Measurements from ENCODE around the gene IFRD2. TPM values are rescaled to one million over a fixed set of nuclear protein-coding genes. Genes with fewer than 3 reads are reported as not detected.

IFRD2 gene
- total and polyA plus RNA-seq, 9 of the 15 experiments (the other 6 are each of a cell fraction or from before 2014, with no cell fraction given) = 30.5 to 115 (median 52.8) TPM

DNA sequence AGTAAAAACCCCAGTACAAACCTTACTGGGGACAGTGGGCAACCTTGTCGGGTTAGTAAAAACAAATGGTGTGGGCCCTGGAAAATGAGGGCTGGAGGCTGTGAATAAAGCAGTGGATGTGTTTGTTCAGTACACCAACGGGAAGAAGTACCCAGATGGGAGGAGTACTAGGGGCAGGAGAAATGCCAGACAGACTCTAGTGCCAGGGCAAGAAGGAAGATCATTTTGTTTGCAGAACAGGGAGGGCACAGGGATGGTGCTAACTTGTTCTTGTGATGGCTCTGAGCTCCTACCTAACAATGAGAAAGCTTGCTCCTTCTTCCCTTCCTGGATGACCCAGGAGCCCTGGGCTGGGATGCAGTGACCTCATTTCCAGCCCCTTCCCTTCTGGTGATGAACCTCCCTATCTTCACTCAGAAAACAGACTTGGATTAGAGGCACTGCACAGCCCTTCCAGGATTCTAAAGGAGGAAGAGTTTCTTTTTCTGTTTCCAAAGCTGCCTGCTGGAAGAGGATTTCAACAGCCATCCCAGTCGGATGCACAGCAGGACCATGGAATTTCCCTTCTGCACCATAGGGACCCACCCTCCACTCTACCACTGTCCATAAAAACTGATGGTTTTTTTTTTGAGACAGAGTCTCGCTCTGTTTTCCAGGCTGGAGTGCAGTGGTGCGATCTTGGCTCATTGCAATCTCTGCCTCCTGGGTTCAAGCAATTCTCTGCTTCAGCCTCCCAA is 42.3 kb upstream of the IFRD2 start:
- peak overlapping the region; percentile 49; the same call in 1 of the 3 replicates for H3K27ac ChIP-seq (ENCODE audit: extremely low read depth, low read depth, low read length)
- H3K9me1 ChIP-seq (ENCODE audit: control insufficient read depth, insufficient read depth, low read length) = peaks cover 4% of the 10 kb centered on the region
- H4K20me1 ChIP-seq (replicated peaks; ENCODE audit: control insufficient read depth, insufficient read depth, low read length) = peaks cover 18% of the 10 kb centered on the region
- H3K4me3 ChIP-seq = no peak overlapping the region
- peak overlapping the region; percentile 1; the same call in 1 of the 2 replicates for H3K4me2 ChIP-seq (ENCODE audit: insufficient read depth, low read length)
- in situ Hi-C loops (cut with MboI) (no loop called here), intact Hi-C loops (cut with micrococcal nuclease) (no loop called here)
- peak overlapping the region in 1 of 2 experiments; percentile 24; a peak in 2 of 4 replicates for H3K9ac ChIP-seq (ENCODE audit: insufficient read depth in 1 of 2, low read depth in 2 of 2, low read length in 2 of 2)
- no peak overlapping the region for H2AFZ ChIP-seq (ENCODE audit: low read depth, low read length)
- H3K79me2 ChIP-seq (ENCODE audit: control insufficient read depth, insufficient read depth, low read length) = peaks cover 71% of the 10 kb centered on the region
- ChIA-PET POLR2A (interaction anchor here (0.6 to 1.7 kb wide), 5 partner anchors 15 to 99 kb away, joined by 3 to 4 read pairs (median 3); no protein-coding TSS in a partner anchor), CTCF (ENCODE audit: low intra/inter-chr PET ratio) (no interaction called here)
- ATAC-seq (no peak), DNase-seq (ENCODE audit: extremely low read depth in 1 of 4, low spot score in 3 of 4) (no peak), FAIRE-seq (no peak)
- peaks cover 67% of the 10 kb centered on the region; the same call in 2 of the 3 replicates for H3K36me3 ChIP-seq (ENCODE audit: control insufficient read depth, insufficient read depth, low read length)
- TF ChIP-seq, protein P1, sequence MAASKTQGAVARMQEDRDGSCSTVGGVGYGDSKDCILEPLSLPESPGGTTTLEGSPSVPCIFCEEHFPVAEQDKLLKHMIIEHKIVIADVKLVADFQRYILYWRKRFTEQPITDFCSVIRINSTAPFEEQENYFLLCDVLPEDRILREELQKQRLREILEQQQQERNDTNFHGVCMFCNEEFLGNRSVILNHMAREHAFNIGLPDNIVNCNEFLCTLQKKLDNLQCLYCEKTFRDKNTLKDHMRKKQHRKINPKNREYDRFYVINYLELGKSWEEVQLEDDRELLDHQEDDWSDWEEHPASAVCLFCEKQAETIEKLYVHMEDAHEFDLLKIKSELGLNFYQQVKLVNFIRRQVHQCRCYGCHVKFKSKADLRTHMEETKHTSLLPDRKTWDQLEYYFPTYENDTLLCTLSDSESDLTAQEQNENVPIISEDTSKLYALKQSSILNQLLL (CRISPR knock-in tag; IDR thresholded peaks at IDR 0.05; ENCODE audit: borderline replicate concordance) = no peak
- TF ChIP-seq ZNF778 (CRISPR knock-in tag; IDR thresholded peaks at IDR 0.05) (no peak), KLF13 (tag; IDR thresholded peaks at IDR 0.05; ENCODE audit: borderline replicate concordance, low read depth) (no peak), KLF10 (CRISPR knock-in tag; IDR thresholded peaks at IDR 0.05) (no peak), SREBF1 (IDR thresholded peaks at IDR 0.05; ENCODE audit: borderline replicate concordance, low read depth, low read length) (no peak), CHD1 (IDR thresholded peaks at IDR 0.05; ENCODE audit: low read length) (no peak)
- TF ChIP-seq, protein P2, sequence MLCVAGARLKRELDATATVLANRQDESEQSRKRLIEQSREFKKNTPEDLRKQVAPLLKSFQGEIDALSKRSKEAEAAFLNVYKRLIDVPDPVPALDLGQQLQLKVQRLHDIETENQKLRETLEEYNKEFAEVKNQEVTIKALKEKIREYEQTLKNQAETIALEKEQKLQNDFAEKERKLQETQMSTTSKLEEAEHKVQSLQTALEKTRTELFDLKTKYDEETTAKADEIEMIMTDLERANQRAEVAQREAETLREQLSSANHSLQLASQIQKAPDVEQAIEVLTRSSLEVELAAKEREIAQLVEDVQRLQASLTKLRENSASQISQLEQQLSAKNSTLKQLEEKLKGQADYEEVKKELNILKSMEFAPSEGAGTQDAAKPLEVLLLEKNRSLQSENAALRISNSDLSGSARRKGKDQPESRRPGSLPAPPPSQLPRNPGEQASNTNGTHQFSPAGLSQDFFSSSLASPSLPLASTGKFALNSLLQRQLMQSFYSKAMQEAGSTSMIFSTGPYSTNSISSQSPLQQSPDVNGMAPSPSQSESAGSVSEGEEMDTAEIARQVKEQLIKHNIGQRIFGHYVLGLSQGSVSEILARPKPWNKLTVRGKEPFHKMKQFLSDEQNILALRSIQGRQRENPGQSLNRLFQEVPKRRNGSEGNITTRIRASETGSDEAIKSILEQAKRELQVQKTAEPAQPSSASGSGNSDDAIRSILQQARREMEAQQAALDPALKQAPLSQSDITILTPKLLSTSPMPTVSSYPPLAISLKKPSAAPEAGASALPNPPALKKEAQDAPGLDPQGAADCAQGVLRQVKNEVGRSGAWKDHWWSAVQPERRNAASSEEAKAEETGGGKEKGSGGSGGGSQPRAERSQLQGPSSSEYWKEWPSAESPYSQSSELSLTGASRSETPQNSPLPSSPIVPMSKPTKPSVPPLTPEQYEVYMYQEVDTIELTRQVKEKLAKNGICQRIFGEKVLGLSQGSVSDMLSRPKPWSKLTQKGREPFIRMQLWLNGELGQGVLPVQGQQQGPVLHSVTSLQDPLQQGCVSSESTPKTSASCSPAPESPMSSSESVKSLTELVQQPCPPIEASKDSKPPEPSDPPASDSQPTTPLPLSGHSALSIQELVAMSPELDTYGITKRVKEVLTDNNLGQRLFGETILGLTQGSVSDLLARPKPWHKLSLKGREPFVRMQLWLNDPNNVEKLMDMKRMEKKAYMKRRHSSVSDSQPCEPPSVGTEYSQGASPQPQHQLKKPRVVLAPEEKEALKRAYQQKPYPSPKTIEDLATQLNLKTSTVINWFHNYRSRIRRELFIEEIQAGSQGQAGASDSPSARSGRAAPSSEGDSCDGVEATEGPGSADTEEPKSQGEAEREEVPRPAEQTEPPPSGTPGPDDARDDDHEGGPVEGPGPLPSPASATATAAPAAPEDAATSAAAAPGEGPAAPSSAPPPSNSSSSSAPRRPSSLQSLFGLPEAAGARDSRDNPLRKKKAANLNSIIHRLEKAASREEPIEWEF (CRISPR knock-in tag; IDR thresholded peaks at IDR 0.05) = no peak
- TF ChIP-seq, protein P3, sequence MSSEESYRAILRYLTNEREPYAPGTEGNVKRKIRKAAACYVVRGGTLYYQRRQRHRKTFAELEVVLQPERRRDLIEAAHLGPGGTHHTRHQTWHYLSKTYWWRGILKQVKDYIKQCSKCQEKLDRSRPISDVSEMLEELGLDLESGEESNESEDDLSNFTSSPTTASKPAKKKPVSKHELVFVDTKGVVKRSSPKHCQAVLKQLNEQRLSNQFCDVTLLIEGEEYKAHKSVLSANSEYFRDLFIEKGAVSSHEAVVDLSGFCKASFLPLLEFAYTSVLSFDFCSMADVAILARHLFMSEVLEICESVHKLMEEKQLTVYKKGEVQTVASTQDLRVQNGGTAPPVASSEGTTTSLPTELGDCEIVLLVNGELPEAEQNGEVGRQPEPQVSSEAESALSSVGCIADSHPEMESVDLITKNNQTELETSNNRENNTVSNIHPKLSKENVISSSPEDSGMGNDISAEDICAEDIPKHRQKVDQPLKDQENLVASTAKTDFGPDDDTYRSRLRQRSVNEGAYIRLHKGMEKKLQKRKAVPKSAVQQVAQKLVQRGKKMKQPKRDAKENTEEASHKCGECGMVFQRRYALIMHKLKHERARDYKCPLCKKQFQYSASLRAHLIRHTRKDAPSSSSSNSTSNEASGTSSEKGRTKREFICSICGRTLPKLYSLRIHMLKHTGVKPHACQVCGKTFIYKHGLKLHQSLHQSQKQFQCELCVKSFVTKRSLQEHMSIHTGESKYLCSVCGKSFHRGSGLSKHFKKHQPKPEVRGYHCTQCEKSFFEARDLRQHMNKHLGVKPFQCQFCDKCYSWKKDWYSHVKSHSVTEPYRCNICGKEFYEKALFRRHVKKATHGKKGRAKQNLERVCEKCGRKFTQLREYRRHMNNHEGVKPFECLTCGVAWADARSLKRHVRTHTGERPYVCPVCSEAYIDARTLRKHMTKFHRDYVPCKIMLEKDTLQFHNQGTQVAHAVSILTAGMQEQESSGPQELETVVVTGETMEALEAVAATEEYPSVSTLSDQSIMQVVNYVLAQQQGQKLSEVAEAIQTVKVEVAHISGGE (CRISPR knock-in tag; IDR thresholded peaks at IDR 0.05) = no peak
- H3K27me3 ChIP-seq (ENCODE audit: control insufficient read depth in 2 of 2, insufficient read depth in 2 of 2, low read length in 2 of 2) = no peaks in the 10 kb centered on the region
- no TSS peak for BruUV-seq (replicated peaks)
- WGBS (ENCODE audit: insufficient coverage, low coverage, missing lambda C conversion rate) = 72% methylated on average over 5 of the region's 5 CpGs
- no peaks in the 10 kb centered on the region for H3K9me3 ChIP-seq (replicated peaks; ENCODE audit: control insufficient read depth, insufficient read depth, low read depth, low read length)
- peaks cover 24 to 32% of the 10 kb centered on the region in 2 experiments; a peak in 4 of 5 replicates for H3K4me1 ChIP-seq (replicated peaks in 1 of 2; ENCODE audit: control insufficient read depth in 2 of 2, insufficient read depth in 2 of 2, low read length in 2 of 2)
